ENCODE measurements around the gene DCLRE1C.
"Not testable (repeated sequence)": the region's sequence is repeated elsewhere in the genome, so short reads cannot be mapped to it uniquely, and the experiment has no call there.

DCLRE1C gene

DNA sequence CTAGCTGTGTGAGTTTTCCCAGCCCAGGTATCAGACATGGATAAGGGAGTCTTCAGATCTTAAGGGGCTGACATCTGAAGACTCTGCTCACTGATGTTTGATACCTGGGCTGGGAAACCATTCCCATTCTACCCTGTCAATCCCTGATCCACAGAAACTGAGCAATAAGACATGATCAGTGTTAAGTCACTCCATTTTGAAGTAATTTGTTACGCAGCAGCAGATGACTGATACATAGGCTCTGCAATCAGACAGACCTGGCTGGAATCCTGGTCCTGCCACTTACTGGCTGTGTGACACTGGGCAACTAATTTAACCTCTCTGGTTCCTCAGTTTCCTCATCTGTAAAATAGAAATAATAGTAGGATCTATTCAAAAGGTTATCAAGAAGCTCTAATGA is 6.6 kb downstream of the DCLRE1C start:
- H3K36me3 ChIP-seq = peaks cover 56% of the 10 kb centered on the region
- H3K27ac ChIP-seq = no peak overlapping the region
- H3K9me3 ChIP-seq = no peaks in the 10 kb centered on the region
- no peak overlapping the region for H3K4me3 ChIP-seq (ENCODE audit: low read depth in 1 of 2, low read length in 1 of 2)
- no peaks in the 10 kb centered on the region for H3K27me3 ChIP-seq
- TF ChIP-seq, protein P1, sequence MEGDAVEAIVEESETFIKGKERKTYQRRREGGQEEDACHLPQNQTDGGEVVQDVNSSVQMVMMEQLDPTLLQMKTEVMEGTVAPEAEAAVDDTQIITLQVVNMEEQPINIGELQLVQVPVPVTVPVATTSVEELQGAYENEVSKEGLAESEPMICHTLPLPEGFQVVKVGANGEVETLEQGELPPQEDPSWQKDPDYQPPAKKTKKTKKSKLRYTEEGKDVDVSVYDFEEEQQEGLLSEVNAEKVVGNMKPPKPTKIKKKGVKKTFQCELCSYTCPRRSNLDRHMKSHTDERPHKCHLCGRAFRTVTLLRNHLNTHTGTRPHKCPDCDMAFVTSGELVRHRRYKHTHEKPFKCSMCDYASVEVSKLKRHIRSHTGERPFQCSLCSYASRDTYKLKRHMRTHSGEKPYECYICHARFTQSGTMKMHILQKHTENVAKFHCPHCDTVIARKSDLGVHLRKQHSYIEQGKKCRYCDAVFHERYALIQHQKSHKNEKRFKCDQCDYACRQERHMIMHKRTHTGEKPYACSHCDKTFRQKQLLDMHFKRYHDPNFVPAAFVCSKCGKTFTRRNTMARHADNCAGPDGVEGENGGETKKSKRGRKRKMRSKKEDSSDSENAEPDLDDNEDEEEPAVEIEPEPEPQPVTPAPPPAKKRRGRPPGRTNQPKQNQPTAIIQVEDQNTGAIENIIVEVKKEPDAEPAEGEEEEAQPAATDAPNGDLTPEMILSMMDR (IDR thresholded peaks at IDR 0.05) = no peak
- H3K4me1 ChIP-seq (ENCODE audit: control insufficient read depth in 1 of 2, insufficient read depth in 1 of 2, low read depth in 1 of 2, low read length in 1 of 2) = peaks cover 16 to 18% of the 10 kb centered on the region in 2 experiments

DNA sequence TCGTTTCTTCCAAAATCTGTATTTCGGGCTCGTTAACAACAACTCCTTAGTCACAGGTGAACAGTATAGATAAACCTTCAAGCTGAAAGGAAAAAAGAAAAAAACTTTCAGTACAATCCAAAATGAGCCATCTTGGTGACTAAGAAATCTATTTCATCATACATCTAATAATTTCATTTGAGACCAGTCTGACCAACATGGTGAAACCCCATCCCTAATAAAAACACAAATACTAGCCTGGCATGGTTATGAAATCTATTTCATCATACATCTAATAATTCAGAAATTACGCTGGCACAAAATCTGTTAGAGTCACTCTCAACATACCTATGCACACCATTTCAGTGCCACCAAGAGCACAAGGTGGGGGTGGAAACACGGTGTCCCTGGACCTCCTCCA is 8.8 kb downstream of the DCLRE1C start:
- TF ChIP-seq, protein P1 (IDR thresholded peaks at IDR 0.05) = no peak
- H3K27me3 ChIP-seq = no peaks in the 10 kb centered on the region
- no peak overlapping the region for H3K4me3 ChIP-seq (ENCODE audit: low read depth in 1 of 2, low read length in 1 of 2)
- no peak overlapping the region for H3K27ac ChIP-seq
- peaks cover 70% of the 10 kb centered on the region for H3K36me3 ChIP-seq
- H3K4me1 ChIP-seq (ENCODE audit: control insufficient read depth in 1 of 2, insufficient read depth in 1 of 2, low read depth in 1 of 2, low read length in 1 of 2) = no peaks in the 10 kb centered on the region
- no peaks in the 10 kb centered on the region for H3K9me3 ChIP-seq

DNA sequence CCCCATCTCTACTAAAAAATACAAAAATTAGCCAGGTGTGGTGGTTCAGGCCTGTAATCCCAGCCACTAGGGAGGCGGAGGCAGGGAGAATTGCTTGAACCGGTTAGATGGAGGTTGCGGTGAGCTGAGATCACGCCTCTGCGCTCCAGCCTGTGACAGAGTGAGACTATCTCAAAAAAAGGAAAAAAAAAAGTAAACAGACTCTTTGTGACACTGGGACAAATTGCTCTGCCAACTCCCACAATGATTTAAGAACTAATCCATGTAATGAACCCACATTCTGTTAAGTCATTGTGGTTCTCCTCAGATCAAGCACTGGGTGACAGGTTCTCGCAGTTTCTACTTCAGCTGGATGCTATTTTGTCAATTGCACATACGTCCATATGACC is 11.0 kb downstream of the DCLRE1C start:
- peaks cover 71% of the 10 kb centered on the region for H3K36me3 ChIP-seq
- not testable (repeated sequence) for H3K4me1 ChIP-seq (ENCODE audit: control insufficient read depth in 1 of 2, insufficient read depth in 1 of 2, low read depth in 1 of 2, low read length in 1 of 2); H3K9me3 ChIP-seq; H3K27ac ChIP-seq; H3K27me3 ChIP-seq; H3K4me3 ChIP-seq (ENCODE audit: low read depth in 1 of 2, low read length in 1 of 2)

DNA sequence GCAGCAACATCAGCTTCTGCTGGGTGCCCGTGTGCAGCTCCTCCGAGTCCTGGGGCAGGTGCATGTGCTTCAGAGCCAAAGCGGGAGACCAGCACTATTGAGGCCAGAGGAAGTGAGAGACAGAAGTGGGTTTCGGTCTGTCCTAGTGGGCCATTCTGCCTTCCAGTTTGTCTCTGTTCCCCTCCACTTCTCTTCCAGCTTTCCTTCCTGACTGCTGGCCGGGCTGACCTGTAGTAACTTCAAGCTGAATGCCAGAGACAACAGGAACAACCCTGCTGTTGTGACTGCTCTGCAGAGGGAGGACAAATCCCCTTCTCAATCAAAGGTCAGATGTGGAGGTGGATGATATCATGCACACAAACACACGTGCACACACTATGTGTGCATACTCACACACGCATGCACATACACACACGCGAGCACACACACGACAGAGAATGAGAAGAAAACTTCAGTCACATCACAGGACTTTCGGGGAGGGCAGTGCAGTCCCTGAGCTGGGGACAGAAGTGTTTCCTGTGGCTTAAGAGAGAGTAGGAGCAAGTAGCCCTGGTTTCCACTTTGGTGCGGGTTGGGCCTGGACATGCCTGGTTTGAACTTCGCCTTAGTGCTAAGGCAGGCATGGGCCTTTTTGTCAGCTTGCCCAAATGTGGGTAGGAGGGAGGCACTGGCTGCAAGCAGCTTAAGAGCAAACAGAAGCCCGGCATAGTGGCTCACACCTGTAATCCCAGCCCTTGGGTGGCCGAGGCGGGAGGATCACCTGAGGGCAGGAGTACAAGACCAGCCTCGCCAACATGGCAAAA is 11.5 kb downstream of the DCLRE1C start:
- H3K36me3 ChIP-seq = peaks cover 70% of the 10 kb centered on the region
- H3K4me3 ChIP-seq (ENCODE audit: low read depth in 1 of 2, low read length in 1 of 2); H3K27ac ChIP-seq: not testable (repeated sequence)

DNA sequence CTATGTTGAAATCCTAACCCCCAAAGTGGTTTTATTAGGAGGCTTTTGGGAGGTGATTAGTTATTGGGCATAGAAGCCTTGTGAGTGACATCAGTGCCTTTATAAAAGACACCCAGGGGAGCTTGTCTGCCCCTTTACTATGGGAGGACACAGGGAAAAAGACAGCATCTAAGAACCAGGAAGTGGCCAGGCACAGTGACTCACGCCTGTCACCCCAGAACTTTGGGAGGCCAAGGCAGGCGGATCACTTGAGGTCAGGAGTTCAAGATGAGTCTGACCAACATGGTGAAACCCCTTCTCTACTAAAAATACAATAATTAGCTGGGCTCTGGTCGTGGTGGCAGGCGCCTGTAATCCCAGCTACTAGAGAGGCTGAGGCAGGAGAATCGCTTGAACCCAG is 14.9 kb downstream of the DCLRE1C start:
- H3K36me3 ChIP-seq = peaks cover 67% of the 10 kb centered on the region
- not testable (repeated sequence) for H3K4me3 ChIP-seq (ENCODE audit: low read depth in 1 of 2, low read length in 1 of 2); H3K27me3 ChIP-seq; H3K9me3 ChIP-seq; H3K4me1 ChIP-seq (ENCODE audit: control insufficient read depth in 1 of 2, insufficient read depth in 1 of 2, low read depth in 1 of 2, low read length in 1 of 2); H3K27ac ChIP-seq

More for the DNA sequence above, 11.5 kb downstream of the DCLRE1C start:
- not testable (repeated sequence) for H3K9me3 ChIP-seq; H3K4me1 ChIP-seq (ENCODE audit: control insufficient read depth in 1 of 2, insufficient read depth in 1 of 2, low read depth in 1 of 2, low read length in 1 of 2); H3K27me3 ChIP-seq

DNA sequence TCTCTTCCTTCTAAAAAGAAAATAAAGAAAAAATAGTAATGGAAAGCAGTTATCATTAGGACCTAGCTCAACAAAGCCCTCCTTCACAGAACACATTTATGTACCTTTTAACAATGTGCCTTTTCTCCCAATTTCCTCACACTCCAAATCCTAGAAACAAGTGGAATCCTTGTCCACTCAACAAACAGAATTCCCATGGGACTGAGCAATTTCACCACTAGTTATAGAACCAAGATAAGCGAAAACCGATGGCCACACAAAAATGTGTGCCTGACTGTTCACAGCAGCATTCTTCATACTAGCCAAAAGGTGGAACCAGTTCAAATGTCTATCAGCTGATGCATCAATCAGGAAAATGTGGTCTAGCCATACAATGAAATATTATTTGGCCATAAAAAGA is 17.3 kb downstream of the DCLRE1C start:
- TF ChIP-seq, protein P1 (IDR thresholded peaks at IDR 0.05) = no peak
- Histone ChIP-seq H3K27me3 (no peaks in the 10 kb centered on the region), H3K36me3 (peaks cover 72% of the 10 kb centered on the region)

DNA sequence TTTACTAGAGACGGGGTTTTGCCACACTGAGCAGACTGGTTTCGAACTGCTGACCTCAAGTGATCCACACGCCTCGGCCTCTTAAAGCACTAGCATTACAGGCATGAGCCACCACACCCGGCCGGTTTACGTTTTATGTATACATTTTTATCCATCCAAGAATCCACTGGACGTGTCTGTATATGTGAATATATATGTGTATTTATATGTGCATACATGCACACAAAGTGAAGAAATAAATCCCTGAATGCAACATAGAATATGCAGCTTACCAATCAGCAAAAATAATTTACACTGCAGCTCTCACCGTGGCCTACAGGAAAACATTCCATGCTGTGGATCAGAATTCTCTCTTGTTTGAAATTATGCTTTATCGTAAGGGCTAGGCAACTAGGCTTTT is 23.3 kb downstream of the DCLRE1C start:
- no peaks in the 10 kb centered on the region for H3K9me3 ChIP-seq
- H3K4me1 ChIP-seq (ENCODE audit: control insufficient read depth in 1 of 2, insufficient read depth in 1 of 2, low read depth in 1 of 2, low read length in 1 of 2) = no peaks in the 10 kb centered on the region
- TF ChIP-seq, protein P1 (IDR thresholded peaks at IDR 0.05) = no peak
- H3K4me3 ChIP-seq (ENCODE audit: low read depth in 1 of 2, low read length in 1 of 2) = no peak overlapping the region
- H3K27me3 ChIP-seq = no peaks in the 10 kb centered on the region
- H3K36me3 ChIP-seq = peaks cover 98% of the 10 kb centered on the region
- no peak overlapping the region for H3K27ac ChIP-seq

More for the DNA sequence above, 17.3 kb downstream of the DCLRE1C start:
- Histone ChIP-seq H3K9me3 (no peaks in the 10 kb centered on the region), H3K27ac (no peak overlapping the region), H3K4me3 (ENCODE audit: low read depth in 1 of 2, low read length in 1 of 2) (no peak overlapping the region), H3K4me1 (ENCODE audit: control insufficient read depth in 1 of 2, insufficient read depth in 1 of 2, low read depth in 1 of 2, low read length in 1 of 2) (no peaks in the 10 kb centered on the region)
